Measurements from ENCODE around the gene ZMYND8.

DNA sequence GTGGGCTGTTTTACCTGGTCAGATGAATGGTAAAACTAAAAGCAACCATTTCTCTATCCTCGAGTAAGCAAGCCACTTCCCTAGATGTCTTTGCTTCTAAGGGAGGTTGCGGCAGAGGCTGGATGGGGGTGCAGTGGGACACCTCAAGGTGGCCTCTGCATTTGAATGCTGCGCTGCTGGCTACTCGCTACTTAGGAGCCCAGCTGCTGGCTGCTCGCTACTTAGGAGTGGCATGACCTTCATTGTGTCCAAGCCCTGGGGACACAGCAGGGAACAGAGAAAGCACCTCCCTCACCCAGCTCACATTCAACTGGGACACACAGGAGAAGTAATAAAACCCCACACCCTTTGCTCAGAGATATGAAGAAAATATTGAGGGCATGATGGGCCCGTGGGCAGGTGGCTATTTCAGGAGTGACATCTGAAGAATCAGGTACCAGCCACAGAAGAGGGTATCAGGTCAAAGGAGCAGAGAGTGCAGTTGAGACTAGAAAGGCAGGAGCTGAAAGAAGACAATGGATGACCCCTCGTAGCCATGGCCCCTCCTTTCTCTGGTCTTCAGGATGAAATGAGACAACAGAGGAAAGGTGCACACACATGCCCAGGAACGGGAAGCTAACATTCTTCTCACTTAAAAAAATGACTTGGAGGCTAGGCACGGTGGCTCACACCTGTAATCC is 149.4 kb downstream of the ZMYND8 start:
- TF ChIP-seq, protein P1, sequence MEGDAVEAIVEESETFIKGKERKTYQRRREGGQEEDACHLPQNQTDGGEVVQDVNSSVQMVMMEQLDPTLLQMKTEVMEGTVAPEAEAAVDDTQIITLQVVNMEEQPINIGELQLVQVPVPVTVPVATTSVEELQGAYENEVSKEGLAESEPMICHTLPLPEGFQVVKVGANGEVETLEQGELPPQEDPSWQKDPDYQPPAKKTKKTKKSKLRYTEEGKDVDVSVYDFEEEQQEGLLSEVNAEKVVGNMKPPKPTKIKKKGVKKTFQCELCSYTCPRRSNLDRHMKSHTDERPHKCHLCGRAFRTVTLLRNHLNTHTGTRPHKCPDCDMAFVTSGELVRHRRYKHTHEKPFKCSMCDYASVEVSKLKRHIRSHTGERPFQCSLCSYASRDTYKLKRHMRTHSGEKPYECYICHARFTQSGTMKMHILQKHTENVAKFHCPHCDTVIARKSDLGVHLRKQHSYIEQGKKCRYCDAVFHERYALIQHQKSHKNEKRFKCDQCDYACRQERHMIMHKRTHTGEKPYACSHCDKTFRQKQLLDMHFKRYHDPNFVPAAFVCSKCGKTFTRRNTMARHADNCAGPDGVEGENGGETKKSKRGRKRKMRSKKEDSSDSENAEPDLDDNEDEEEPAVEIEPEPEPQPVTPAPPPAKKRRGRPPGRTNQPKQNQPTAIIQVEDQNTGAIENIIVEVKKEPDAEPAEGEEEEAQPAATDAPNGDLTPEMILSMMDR (IDR thresholded peaks at IDR 0.05): no peak
- no peak for TF ChIP-seq POLR2A (IDR thresholded peaks at IDR 0.05)
- no peak for TF ChIP-seq EP300 (IDR thresholded peaks at IDR 0.05; ENCODE audit: low read depth)
- TF ChIP-seq POLR2AphosphoS5 (IDR thresholded peaks at IDR 0.05): no peak
